Measurements from ENCODE around the gene BSN. TPM values are rescaled to one million over a fixed set of nuclear protein-coding genes. Genes with fewer than 3 reads are reported as not detected.
A peak's percentile ranks its signal among the peaks of the same experiment; 100 is the strongest.
"Not testable (repeated sequence)": the region's sequence is repeated elsewhere in the genome, so short reads cannot be mapped to it uniquely, and the experiment has no call there.

The BSN gene
- total RNA-seq, 2 experiments from 2014 or later: 0.09 to 0.11 TPM

DNA sequence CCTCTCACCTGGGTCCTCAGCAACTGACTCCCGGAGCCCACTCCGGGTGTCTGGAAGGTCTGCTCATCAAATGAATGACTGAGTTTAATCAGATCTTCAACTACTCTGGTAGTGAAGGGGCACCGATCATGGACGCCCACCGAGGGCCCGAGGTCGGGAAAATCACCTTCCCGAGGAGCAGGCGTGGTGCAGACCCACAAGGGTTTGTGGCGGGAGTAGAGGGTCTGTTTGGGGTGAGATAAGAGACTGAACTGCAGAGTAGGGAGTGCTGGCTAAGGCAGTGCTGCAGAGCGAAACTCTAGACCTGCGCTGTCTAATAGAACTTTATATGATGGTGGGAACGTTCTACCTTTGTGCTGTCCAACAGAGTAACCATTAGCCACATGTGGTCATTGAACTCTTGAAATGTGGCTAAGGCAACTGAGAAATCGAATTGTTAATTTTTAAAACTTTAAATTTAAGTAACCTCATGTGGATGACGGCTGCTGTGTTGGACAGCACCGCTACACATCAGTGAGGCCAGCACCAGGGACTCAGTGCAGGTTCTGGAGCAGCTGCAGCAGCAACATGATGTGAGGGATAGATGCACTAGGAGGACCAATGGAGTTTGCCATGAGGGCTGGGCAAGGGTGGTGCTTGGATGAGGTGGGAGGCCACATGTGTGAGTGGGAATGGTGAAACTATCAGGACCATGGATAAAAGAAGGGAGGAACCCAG is 135.8 kb downstream of the BSN start:
- H3K4me3 Mint-ChIP-seq: peak overlapping the region; percentile 90
- H3K36me3 Mint-ChIP-seq (ENCODE audit: low read depth); H3K27me3 Mint-ChIP-seq; DNase-seq; H3K9me3 Mint-ChIP-seq (ENCODE audit: low read depth); POLR2A ChIA-PET; ATAC-seq: not testable (repeated sequence)
- H3K27ac Mint-ChIP-seq: peak overlapping the region; percentile 90
- CTCF ChIA-PET: interaction anchor here (0.6 kb wide), 1 partner anchor 189 kb away, joined by 4 read pairs; no protein-coding TSS in a partner anchor
- H3K4me1 Mint-ChIP-seq: peaks cover 30% of the 10 kb centered on the region
- intact Hi-C loops (cut with DNase I, micrococcal nuclease): loop anchor here (1.0 to 5.0 kb wide), 8 partner anchors 15 to 667 kb away; partner anchors contain the start of genes APEH (in 2 of the 2), AMIGO3 (in 1 of the 2), BSN (in 1 of the 2) and DAG1 (in 1 of the 2)

DNA sequence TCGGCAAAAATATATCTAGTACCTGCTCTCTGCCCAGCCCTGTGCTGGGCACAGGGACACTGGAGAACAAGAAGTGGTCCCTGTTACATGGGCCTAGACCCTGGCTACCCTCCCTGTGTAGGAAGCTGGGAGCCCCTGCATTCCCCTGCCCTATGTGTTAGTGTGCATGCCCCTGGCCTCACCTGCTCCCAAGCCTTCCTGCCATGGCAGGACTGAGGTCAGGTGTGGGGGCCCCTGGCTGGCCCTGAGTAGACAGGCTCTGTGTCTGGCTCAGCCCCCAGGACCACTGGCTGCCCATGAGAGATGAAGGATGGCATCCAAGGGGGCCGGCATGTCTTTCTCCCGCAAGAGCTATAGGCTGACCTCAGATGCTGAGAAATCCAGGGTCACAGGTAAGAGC is 136.6 kb downstream of the BSN start:
- H3K4me3 Mint-ChIP-seq: peak overlapping the region; percentile 90
- H3K36me3 Mint-ChIP-seq (ENCODE audit: low read depth); ATAC-seq; H3K27me3 Mint-ChIP-seq; intact Hi-C loops (cut with DNase I, micrococcal nuclease); POLR2A ChIA-PET; DNase-seq; H3K27ac Mint-ChIP-seq; H3K9me3 Mint-ChIP-seq (ENCODE audit: low read depth): not testable (repeated sequence)
- CTCF ChIA-PET: interaction anchor here (0.6 kb wide), 1 partner anchor 188 kb away, joined by 4 read pairs; no protein-coding TSS in a partner anchor
- H3K4me1 Mint-ChIP-seq: peaks cover 30% of the 10 kb centered on the region

DNA sequence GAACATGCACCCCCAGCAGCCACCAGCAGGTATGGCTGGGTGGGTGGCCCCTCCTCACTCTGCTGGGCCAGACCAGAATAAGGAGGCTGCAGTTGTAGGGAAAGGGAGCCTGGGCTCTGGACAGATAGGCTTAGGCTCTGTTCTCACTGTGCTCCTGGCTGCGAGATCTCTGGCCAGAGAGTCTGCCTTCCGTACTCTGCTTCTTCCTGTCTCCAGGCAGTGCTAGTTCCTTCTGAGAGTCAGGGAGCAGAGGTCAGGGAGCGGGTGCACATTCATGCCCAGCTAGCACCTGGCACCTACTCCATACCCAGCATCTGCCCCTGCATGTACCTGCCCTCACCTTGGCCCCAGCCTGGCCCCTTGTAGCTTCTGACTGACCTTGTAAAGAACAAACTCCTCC is 137.2 kb downstream of the BSN start:
- intact Hi-C loops (cut with DNase I, micrococcal nuclease); H3K27ac Mint-ChIP-seq; DNase-seq; CTCF ChIA-PET; H3K27me3 Mint-ChIP-seq; H3K4me3 Mint-ChIP-seq; POLR2A ChIA-PET; H3K36me3 Mint-ChIP-seq (ENCODE audit: low read depth); ATAC-seq; H3K9me3 Mint-ChIP-seq (ENCODE audit: low read depth): not testable (repeated sequence)
- H3K4me1 Mint-ChIP-seq: peaks cover 28% of the 10 kb centered on the region

DNA sequence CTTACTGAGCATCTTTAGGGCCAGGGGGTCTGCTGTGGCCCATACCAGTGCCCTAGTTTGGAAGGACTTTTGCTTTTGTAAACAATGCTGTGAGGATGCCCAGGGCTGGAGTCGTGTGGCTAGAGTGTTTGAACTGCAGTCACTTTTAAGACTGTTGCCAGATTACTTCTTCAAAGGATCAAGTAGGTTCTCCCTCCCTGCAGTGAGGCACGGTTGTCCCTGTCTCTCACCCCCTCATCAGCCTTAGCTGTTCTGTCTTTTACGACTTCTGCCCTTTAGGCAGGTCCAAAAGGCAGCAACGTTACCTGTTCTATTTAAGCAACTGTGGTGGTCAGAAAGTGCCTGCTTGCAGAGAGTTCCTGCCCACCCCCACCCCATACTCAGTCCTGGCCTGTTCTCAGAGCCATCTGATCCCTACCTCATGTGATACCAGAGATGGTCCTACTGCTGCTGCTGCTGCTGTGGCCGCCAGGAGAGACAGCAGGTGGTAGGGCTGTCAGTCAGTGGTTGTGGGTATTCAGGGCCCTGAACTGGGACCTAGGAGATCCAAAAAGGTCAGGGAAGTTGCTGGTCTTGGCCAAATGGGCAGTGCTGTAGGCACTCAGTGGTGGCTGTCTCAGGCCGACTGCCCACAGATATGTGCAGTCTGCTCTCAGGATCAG is 140.3 kb downstream of the BSN start:
- DNase-seq; H3K36me3 Mint-ChIP-seq (ENCODE audit: low read depth); H3K4me3 Mint-ChIP-seq; H3K27me3 Mint-ChIP-seq; H3K9me3 Mint-ChIP-seq (ENCODE audit: low read depth); intact Hi-C loops (cut with DNase I, micrococcal nuclease); ATAC-seq; H3K27ac Mint-ChIP-seq: not testable (repeated sequence)
- peaks cover 17% of the 10 kb centered on the region for H3K4me1 Mint-ChIP-seq
- ChIA-PET CTCF (interaction anchor here (0.9 kb wide), 2 partner anchors 25 kb away, joined by 3 to 4 read pairs; no protein-coding TSS in a partner anchor), POLR2A (interaction anchor here (0.6 kb wide), 1 partner anchor 52 kb away, joined by 7 read pairs; no protein-coding TSS in a partner anchor)

DNA sequence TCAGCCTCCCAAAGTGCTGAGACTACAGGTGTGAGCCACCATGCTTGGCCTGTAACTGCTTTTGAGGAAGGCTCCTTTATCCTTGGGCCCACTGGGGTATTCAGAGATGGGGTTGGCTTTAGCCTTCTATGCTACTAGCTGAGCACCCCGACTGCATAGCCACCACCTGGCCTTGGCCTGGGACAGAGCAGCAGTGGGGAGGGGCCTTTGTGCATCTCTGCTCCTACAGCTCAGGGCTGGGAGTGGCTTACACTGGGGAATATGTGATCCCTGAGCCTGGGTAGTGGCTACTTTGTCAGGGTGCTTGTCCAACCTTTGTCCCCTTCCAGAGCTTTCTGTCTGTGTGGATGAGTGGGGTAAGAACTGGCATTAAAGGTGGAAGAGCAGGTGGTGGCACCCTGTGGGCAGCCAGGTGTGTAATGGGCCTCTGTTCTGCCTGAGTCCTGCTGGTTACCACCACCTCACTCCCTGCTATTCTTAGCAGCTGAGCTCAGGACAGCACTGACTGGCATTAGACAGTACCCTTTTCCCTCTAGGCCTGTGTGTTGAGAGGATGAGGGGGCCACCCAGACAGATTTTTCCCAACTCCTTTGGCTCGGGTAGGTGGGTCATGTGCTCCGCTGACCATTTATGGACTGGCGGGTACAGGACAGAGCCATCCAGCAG is 141.2 kb downstream of the BSN start:
- H3K4me3 Mint-ChIP-seq; ATAC-seq; H3K9me3 Mint-ChIP-seq (ENCODE audit: low read depth); H3K27me3 Mint-ChIP-seq; POLR2A ChIA-PET; H3K27ac Mint-ChIP-seq; intact Hi-C loops (cut with DNase I, micrococcal nuclease); H3K36me3 Mint-ChIP-seq (ENCODE audit: low read depth); H3K4me1 Mint-ChIP-seq; DNase-seq: not testable (repeated sequence)
- CTCF ChIA-PET: interaction anchor here (0.9 kb wide), 1 partner anchor 24 kb away, joined by 4 read pairs; no protein-coding TSS in a partner anchor

DNA sequence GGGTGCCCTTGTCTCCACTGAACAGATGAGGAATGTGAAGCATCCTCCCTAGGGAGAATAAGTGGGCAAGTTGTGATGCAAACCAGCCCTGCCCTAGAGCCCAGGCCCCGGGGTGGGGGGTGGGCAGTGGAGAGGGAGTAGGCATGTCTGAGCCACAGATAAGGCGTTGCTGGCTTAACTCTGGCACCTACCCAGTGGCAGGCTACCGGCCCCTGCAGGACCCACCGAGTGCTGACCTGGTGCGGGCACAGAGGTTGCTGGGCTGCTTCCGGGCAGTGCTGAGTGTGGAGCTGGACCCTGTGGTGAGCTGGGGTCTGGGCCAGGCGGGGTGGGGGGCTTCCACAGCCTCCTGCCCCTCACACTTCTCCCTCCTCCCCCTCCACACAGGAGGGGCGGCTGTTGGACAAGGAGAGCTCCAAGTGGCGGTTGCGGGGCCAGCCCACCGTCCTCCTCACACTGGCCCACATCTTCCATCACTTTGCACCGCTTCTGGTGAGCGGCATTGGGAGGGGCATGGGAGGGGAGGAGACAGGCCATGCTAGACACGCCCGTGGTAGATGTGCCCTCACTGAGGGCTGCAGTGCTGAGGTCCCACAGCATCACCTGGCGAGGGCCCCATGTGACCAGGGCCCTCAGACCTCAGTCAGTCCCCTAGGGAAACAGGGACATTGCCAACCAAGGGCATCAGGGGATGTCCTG is 145.2 kb downstream of the BSN start:
- intact Hi-C loops (cut with DNase I, micrococcal nuclease): no loop called here
- DNase-seq (no peak), ATAC-seq (no peak)
- Mint-ChIP-seq H3K9me3 (ENCODE audit: low read depth) (no peaks in the 10 kb centered on the region), H3K27me3 (no peaks in the 10 kb centered on the region), H3K36me3 (ENCODE audit: low read depth) (peaks cover 8% of the 10 kb centered on the region), H3K27ac (no peak overlapping the region), H3K4me3 (no peak overlapping the region), H3K4me1 (no peaks in the 10 kb centered on the region)
- ChIA-PET CTCF (no interaction called here), POLR2A (interaction anchor here (0.6 kb wide), 1 partner anchor 1172 kb away, joined by 7 read pairs; no protein-coding TSS in a partner anchor)

DNA sequence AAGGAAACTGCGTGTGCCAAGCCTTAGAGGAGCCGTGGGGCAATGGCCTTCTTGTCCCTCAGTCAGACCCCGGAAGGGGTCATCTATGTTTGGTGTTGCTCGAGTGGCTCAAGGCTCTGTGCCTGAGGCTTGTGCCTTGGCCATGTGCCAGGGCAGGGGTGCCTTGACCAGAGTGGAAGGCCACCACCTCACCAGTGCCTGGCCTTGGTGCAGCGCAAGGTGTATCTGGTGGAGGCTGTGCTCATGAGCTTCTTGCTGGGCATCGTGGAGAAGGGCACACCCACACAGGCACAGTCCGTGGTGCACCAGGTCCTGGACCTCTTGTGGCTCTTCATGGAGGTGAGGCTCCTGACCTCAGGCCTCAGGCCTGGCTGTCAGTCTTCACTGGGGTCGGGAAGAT is 145.7 kb downstream of the BSN start:
- no peak overlapping the region for H3K27ac Mint-ChIP-seq
- POLR2A ChIA-PET: interaction anchor here (0.6 kb wide), 1 partner anchor 1173 kb away, joined by 7 read pairs; no protein-coding TSS in a partner anchor
- DNase-seq (no peak), ATAC-seq (no peak)
- peaks cover 8% of the 10 kb centered on the region for H3K36me3 Mint-ChIP-seq (ENCODE audit: low read depth)
- H3K9me3 Mint-ChIP-seq (ENCODE audit: low read depth): no peaks in the 10 kb centered on the region
- H3K4me1 Mint-ChIP-seq: no peaks in the 10 kb centered on the region
- no peaks in the 10 kb centered on the region for H3K27me3 Mint-ChIP-seq
- no peak overlapping the region for H3K4me3 Mint-ChIP-seq
- intact Hi-C loops (cut with DNase I, micrococcal nuclease): loop anchor here in 1 of 2 experiments (5.0 kb wide), 1 partner anchor 207 kb away; no protein-coding TSS in a partner anchor
- CTCF ChIA-PET: interaction anchor here (2.5 kb wide), 1 partner anchor 160 kb away, joined by 8 read pairs; no protein-coding TSS in a partner anchor

DNA sequence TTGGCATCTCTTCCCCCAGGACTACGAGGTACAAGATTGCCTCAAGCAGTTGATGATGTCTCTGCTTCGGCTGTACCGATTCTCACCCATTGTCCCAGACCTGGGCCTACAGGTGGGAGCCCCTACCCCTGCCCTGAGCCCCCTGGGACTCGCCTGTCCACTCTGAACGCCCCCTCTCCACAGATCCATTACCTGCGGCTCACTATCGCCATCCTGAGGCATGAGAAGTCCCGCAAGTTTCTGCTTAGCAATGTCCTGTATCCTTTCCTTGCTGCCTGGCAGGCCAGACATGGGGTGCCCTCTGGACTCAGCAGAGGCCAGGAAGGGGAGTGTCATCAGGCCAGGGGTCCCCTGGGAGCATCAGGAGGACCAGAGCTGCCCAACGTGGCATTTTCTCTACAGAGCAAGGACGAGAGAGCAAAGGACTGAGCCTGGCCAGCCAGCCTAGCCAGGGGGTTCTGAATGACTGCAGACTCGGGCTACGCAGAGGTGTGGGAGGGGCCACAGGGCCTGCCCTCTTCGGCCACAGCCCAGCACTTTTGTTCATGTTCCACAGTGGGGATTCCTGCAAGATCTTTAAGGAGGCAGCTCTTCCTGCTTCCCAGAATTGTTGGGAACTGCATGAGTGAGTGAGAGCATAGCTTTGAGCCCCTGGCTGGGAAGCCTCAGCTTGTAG is 146.3 kb downstream of the BSN start:
- no peak for DNase-seq
- CTCF ChIA-PET: interaction anchor here (0.6 to 2.5 kb wide), 6 partner anchors 33 to 533 kb away, joined by 3 to 8 read pairs (median 3); no protein-coding TSS in a partner anchor
- Mint-ChIP-seq H3K9me3 (ENCODE audit: low read depth) (no peaks in the 10 kb centered on the region), H3K4me3 (no peak overlapping the region), H3K4me1 (no peaks in the 10 kb centered on the region), H3K27ac (no peak overlapping the region), H3K36me3 (ENCODE audit: low read depth) (peaks cover 8% of the 10 kb centered on the region), H3K27me3 (no peaks in the 10 kb centered on the region)
- intact Hi-C loops (cut with DNase I, micrococcal nuclease): loop anchor here in 1 of 2 experiments (5.0 kb wide), 1 partner anchor 207 kb away; no protein-coding TSS in a partner anchor
- no peak for ATAC-seq
- POLR2A ChIA-PET: interaction anchor here (1.1 kb wide), 1 partner anchor 23 kb away, joined by 4 read pairs; the partner anchor contains the start of gene GMPPB

DNA sequence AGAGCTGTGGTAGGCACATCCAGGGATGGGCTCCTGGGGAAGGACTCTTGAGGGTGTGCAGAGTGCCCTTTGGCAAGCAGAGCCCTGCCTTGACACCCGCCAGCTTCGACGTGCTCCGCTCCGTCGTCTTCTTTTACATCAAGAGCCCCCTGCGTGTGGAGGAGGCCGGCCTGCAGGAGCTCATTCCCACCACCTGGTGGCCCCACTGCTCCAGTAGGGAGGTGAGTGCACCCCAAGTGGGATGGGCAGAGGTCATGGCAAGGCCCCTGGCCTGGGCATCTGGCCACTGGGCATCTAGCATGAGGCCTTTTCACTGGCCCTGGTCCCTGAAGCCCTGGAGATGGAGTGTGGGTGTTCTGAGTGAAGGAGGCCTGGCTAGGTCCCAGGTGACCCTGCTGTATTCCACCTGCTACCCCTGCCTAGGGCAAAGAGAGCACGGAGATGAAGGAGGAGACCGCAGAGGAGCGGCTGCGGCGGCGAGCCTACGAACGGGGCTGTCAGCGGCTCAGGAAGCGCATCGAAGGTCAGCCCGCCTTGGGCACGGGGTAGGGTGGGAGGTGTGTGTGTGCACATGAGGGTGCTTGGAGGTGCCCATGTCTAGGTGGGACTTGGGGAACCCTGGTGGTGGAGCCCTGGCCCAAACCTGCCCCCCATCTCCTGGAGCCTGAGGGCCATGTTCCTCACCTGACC is 147.3 kb downstream of the BSN start:
- CTCF ChIA-PET: interaction anchor here (0.6 to 2.5 kb wide), 8 partner anchors 14 to 534 kb away, joined by 3 to 8 read pairs (median 3); no protein-coding TSS in a partner anchor
- no peaks in the 10 kb centered on the region for H3K27me3 Mint-ChIP-seq
- H3K36me3 Mint-ChIP-seq (ENCODE audit: low read depth): peaks cover 8% of the 10 kb centered on the region
- no peak overlapping the region for H3K27ac Mint-ChIP-seq
- POLR2A ChIA-PET: interaction anchor here (1.1 kb wide), 1 partner anchor 22 kb away, joined by 4 read pairs; the partner anchor contains the start of gene GMPPB
- ATAC-seq (no peak), DNase-seq (peak; percentile 32)
- intact Hi-C loops (cut with DNase I, micrococcal nuclease): loop anchor here in 1 of 2 experiments (5.0 kb wide), 1 partner anchor 206 kb away; no protein-coding TSS in a partner anchor
- no peak overlapping the region for H3K4me3 Mint-ChIP-seq
- H3K9me3 Mint-ChIP-seq (ENCODE audit: low read depth): no peaks in the 10 kb centered on the region
- H3K4me1 Mint-ChIP-seq: no peaks in the 10 kb centered on the region

DNA sequence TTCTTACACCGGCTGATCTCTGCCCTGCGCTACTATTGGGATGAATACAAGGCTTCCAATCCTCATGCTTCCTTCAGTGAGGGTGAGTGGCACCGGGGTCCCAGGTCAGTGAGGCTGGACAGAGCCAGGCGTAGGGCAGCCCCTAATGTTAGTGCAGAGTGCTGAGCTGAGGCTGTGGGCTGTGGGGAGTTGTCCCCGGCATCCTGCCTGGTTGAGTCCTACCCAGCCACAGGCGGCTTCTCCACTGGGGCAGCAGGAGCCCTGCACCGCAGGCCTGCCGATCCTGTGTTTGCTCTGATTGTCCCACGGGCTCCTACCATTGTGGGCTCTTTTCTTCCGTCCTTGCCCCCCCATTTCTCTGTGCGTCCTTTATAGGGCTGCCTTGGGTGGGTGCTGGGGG is 148.4 kb downstream of the BSN start:
- no peak for DNase-seq
- Mint-ChIP-seq H3K27me3 (no peaks in the 10 kb centered on the region), H3K27ac (no peak overlapping the region), H3K4me3 (no peak overlapping the region), H3K4me1 (no peaks in the 10 kb centered on the region), H3K36me3 (ENCODE audit: low read depth) (peaks cover 8% of the 10 kb centered on the region), H3K9me3 (ENCODE audit: low read depth) (no peaks in the 10 kb centered on the region)
- POLR2A ChIA-PET: no interaction called here
- intact Hi-C loops (cut with DNase I, micrococcal nuclease): loop anchor here (1.0 to 5.0 kb wide), 2 partner anchors 137 to 205 kb away; no protein-coding TSS in a partner anchor
- no peak for ATAC-seq
- CTCF ChIA-PET: interaction anchor here (1.2 to 2.5 kb wide), 3 partner anchors 10 to 163 kb away, joined by 3 to 8 read pairs (median 4); no protein-coding TSS in a partner anchor

Data from activated CD4-positive, alpha-beta T cell treated with anti-CD3 and anti-CD28 coated beads for 36 hours (primary cell).